NB4 (cell line): ENCODE data around the gene RESF1.

ENCODE experiments used
- POLR2A ChIP-seq: IDR thresholded peaks from 2 replicates; pipeline ENCODE4 v1.6.1; 2011; ENCODE audit warnings: mild to moderate bottlenecking; ENCODE audit not compliant: insufficient read length; ENCODE audit errors: extremely low read depth
- TF ChIP-seq, protein P1 (sequence below): IDR thresholded peaks from one replicate; pipeline ENCODE4 v1.5.1; 2012; ENCODE audit warnings: low read depth, low read length

DNA sequence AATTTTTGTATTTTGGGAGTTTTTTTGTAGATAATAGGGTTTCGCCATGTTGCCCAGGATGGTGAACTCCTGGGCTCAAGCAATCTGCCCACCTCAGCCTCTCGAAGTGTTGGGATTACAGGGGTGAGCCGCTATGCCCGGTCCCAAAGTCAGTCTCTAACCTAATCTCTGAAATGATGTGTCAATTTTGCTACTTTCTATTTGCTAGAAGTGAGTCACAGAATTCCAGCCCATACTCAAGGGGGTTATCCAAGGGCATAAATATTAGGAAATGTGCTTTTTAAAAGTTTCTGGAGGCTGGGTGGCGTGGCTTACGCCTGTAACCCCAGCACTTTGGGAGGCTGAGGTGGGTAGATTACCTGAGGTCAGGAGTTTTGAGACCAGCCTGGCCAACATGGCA is 40.5 kb downstream of the RESF1 start:
- TF ChIP-seq, protein P1, sequence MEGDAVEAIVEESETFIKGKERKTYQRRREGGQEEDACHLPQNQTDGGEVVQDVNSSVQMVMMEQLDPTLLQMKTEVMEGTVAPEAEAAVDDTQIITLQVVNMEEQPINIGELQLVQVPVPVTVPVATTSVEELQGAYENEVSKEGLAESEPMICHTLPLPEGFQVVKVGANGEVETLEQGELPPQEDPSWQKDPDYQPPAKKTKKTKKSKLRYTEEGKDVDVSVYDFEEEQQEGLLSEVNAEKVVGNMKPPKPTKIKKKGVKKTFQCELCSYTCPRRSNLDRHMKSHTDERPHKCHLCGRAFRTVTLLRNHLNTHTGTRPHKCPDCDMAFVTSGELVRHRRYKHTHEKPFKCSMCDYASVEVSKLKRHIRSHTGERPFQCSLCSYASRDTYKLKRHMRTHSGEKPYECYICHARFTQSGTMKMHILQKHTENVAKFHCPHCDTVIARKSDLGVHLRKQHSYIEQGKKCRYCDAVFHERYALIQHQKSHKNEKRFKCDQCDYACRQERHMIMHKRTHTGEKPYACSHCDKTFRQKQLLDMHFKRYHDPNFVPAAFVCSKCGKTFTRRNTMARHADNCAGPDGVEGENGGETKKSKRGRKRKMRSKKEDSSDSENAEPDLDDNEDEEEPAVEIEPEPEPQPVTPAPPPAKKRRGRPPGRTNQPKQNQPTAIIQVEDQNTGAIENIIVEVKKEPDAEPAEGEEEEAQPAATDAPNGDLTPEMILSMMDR, result no peak
- no peak for TF ChIP-seq POLR2A
